HG02938 (cell line): ENCODE data around the gene EDRF1.

ENCODE experiments used
- ATAC-seq: cut with Tn5 transposase; IDR thresholded peaks from one replicate; pipeline ENCODE4 v1.9.1; 2021; ENCODE audit warnings: mild to moderate bottlenecking, moderate library complexity; ENCODE audit not compliant: unreplicated experiment

Gene EDRF1

DNA sequence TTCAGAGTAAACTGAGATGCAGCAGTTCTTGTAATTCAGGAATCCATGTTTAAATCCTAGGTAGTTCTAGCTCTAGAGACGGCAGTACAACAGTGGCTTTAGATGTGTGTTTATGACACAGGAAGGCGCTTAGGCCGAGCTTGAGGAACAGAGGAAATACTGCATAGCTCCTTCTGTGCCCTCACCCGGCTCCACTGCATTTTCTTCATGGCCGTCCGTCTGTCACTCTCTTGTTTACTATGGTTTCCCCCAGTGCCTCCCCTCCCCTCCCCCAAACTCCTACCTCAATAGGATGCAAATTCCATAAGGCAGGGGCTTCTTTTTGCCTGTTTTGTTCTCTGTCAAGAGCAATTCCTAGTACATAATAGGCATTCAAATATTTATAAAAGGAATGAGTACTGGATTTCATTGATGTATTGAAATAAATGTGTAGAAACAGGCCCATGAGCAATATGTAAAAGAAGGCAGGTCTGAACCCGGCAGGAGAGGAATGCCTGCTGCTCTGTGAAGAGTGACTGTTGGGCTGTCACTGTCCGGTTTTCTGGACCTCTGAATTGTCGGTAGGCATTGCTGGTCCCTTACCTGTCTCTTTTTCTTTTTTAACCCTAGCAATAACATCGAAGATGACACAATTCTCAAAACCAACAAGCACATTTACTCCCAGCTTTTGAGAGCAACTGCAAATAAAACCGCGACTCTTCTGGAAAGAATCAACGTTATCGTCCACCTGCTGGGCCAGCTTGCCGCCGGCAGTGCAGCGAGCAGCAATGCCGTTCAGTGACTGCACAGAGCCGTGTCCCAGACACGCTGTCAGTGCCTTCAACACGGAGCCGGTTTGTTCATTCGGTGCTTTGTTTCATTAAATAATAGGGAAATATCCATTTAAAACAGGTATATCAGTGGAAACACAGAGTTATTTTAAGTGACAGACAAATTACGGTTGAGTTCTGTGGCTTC, 43.5 kb downstream of the EDRF1 start:
- ATAC-seq, result no peak

DNA sequence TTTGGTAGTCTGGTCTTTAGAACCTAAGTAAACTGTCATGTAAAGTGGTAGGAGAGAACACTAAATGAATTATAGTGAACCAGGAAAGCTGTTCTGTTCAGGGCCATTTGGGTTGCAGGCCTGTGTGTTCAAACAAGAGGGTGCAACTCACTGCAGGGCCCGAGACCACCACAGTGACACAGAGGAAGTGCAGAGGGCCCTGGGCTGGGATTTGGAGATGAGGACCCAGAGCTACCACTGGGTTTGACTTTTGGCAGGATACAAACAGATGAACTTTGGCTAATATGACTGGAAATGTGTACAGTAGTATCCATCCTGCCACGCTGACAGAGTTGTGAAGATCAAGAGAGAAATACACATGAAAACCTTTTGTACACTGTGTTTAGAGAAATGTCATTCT, 46.3 kb downstream of the EDRF1 start:
- ATAC-seq, result no peak

DNA sequence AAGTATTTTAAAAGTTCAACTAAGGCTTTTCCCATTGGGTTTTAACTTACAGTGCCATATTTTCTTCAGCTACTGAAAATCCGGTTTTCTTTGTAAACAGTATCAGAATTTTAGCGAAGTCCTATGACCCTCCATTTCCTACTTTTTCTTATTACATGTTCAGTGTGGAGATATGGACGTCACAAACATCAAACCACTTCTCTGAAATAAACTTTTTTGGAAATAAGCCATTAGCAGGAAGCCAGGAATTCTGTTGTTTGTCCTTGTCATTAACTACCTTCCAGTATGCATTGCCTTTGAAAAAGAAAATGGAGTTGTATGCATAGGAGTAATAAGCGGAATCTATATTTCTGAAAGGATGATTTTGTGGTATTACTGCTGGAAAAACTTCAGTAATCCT, 47.0 kb downstream of the EDRF1 start:
- no peak for ATAC-seq

DNA sequence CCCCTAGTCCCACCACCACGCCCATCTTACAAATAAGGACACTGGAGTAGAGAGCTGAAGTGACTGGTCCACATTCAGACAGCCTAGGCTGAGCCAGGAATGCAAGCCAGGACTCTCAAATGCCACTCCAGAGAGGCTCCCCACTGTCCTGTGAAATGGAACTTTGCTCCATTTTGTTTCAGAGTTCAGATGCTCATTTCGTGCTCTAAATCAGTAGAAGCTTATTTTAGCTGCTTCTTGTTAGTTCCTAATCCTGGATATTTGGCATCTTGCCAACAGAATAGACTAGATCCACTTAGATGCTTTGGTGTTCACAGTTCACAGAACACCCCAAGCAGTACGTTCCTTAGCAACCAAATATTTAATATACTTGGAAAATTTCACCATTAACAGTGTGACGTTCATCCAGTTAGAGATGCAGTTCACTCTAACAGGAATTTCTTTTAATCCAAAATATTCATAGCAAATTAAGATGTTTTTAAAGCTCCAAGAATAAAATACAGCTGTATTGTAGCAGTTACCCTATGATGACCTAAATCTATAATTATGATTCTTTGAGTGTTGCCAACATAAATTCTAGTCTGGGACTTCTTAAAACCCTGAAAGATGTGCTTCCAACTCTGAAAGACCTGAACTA, 48.8 kb downstream of the EDRF1 start:
- ATAC-seq, result no peak

DNA sequence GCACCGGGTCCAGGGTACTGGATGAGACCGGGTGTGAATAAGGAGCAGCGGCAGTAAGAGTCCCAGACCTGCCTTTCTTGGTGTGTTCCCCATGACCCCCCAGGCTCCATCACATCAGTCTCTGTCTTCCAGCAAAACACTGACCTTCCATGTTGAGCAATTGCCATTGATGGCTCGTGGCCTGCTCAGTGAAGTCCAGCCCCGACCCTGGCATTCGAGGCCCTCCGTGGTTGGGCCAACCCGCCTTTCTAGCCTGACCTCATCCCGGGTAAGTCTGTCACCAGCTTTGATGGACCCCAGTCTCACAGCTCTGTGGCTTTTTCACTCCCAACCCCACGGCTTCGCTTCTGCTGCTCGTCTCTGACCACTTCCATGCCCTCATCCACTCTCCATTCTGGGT, 49.7 kb downstream of the EDRF1 start:
- ATAC-seq, result no peak

DNA sequence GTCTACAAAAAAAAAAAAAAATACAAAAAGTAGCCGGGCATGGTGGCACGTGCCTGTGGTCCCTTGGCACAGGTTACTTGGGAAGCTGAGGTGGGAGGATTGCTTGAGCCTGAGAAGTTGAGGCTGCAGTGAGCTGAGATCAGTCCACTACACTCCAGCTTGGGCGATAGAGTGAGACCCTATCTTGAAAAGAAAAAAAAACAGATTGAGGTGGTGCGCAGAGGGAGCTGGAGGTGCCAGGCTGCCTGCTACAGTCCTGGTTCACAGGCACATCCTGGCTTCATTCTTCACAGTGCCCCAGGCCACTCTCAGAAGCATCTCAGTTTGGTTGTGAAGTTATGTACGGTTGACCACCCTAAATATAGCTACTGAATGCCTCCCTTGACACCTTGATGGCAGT, 51.3 kb downstream of the EDRF1 start:
- no peak for ATAC-seq

DNA sequence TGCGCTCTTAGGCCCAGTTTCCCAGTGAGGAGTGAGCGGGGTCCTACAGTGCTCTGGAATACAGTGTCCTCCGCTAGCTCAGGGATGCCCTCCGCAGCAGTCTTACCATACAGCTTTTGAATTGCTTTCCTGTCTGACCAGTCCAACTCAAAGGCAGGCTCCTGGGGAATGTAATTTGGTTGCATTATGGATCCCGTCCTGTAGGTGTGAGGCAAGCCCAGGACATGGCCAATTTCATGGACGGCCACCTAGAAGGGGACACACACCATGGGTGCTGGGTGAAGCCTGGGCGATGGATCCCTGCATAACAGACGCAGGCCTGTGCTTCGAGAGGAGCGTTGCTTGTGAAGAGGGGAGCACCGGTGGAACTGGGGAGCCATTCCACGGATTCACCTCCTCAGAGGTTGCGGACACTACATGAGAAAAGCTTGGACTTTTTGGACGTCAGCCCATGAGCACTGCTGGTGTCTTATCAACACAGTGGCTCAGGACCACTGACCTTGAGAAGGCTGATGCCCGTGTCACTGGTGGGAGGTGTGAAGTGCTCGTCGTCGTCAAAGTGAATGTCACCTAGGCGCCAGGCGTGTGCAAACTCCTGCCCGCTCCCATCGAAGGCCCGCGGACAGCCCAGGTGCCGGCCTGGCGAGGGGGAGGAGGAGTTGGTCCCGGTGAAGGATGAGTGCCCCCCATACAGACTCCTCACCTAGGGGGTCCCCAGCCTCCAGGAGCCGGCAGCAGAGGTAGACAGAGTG, 52.8 kb downstream of the EDRF1 start:
- no peak for ATAC-seq

DNA sequence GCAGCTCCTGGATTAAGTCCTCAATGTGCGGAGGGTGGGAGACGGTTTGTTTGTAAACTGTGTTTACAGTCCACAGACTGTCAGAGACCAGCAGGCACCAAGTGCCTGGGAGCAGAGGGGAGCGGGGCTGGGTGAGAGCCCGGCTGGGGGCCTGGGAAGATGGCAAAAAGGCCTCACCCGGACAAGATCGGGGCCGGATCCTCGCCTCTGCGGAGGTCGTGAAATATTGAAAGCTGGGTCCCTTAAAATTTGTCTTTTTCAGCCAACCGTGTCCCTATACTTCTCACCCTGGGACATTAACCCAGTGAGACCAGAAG, 53.3 kb downstream of the EDRF1 start:
- no peak for ATAC-seq

DNA sequence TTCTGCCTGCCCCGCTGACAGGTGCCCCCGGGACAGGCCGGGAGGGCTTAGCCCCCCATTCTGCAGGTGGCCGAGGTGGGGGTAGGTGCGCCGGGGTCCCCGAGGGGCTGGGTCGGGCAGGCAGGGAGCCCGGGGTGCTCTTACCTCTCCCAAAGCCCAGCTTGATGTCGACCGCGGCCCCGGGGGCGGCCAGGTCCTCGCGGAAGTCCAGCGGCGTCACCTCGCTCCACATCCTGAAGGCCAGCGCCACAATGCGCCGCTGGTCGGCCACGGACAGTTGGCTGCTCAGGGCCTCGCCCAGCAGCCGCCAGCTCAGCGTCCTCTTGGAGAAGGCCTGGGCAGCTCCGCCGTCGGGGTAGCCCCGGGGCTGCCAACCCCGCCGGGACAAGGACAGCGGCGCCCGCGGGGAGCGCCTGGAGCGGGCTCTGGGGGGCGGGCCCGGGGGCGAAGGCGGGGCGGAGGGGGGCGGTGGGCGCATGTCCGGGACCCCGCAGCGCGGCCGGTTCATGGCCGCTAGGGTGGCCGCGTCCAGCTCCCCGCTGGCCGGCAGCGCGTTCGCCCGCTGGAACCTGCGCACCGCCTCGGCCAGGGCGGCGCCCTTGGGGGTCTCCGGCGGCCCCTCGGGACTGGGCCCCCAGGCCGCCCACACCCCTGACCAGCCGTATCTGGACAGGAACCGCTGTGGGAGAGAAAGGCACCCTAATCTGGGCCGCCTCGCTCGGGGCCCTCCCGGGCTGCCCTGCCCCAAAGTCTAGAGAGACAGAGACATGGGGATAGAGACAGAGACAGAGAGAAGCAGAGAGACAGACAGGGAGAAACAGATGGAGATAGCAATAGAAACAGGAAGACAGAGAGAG, 54.4 kb downstream of the EDRF1 start:
- ATAC-seq, result no peak

DNA sequence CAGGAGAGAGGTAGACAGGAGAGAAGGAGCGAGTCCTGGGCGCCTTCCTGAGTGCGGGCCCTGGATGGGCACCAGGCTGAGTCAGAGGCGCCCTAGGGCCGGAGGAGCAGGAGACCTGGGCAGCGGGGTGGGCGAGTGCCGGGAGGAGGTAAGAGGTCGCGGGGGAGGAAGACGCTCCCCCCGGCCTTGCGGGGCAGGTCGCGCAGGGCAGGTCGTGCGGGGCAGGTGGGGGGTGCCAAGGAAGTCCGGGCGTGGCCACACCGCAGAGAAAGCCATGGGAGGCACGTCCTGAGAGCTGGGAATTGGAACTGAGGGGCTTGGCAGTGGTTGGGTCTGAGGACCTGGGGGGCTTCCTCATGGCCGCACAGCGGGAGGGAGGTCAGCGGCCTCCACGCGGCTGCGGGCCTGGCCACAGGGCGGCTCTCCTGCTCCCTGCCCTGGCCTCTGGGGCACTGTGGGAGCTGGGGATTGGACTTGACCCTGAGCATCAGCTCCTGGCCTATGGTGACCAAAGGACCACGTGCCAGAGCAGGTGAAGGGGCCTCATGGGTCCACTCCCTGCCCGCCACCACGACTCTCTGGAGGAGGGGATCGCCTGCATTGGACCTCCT, 55.2 kb downstream of the EDRF1 start:
- ATAC-seq, result no peak

DNA sequence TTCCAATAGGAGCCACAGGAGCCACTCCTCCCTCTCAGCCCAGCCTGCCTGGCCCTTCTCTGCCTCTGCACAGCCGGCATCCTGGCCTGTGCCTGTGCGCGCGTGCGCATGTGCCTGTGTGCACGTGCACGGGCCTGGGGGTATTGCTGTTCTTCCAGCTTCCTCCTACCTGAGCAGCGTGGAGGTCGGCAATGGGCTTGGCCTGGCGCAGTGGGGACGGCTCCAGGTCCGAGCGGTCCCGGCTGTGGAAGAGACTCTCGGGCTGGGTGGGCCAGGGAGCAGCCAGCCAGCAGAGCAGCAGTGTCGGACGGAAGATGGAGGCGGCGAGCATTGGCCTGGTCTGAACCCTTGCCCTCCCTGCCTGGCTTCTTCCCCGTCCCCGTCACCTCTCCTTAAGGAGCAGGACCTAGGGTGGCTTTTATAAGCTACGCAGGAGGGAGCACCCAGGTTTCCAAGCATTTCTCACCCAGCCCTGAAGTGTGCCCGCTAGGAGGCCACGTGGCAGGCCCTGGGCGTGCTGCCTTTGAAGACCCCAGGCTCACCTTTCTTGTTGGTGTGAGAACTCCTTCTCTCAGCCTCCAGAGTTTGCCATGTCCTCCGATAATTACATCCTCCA, 56.1 kb downstream of the EDRF1 start, which contains the start of gene MMP21:
MMP21 (minus strand) TSS at position 331 of the 616 bp plus-strand sequence; CDS start at position 331, 0 bp downstream.
- ATAC-seq, result no peak

DNA sequence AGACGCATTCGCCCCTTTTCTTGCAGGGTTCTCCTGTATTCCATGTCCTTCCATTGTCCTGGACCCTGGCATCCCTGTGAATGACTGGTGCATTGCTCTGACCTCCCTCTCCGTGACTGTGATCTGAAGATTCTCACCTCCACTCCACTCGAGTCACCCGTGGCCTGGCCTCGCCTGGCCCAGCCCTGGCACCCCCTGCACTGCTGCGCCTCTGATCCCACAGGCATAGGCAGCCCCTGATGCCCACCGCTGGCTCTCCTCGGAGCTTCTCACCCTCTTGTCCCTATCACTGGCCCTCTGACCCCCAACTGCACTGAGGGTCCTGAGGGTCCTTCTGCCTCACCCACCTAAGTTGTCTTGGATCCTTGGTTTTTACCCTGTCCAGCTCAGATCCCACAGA, 58.3 kb downstream of the EDRF1 start:
- ATAC-seq, result no peak

DNA sequence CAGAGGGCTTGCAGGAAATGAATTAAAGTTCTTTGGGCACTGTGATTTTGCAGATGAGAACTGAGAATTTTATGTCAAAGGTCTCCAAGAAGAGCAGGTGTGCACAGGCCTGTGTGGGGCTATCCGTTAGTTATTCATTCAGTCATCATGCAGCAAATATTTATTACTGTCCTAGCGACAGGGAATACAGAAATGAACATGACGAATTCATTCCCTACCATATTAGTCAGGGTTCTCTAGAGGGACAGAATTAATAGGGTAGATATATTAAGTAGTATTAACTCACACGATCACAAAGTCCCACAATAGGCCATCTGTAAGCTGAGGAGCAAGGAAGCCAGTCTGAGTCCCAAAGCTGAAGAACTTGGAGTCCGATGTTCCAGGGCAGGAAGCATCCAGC, 59.0 kb downstream of the EDRF1 start:
- ATAC-seq, result no peak

DNA sequence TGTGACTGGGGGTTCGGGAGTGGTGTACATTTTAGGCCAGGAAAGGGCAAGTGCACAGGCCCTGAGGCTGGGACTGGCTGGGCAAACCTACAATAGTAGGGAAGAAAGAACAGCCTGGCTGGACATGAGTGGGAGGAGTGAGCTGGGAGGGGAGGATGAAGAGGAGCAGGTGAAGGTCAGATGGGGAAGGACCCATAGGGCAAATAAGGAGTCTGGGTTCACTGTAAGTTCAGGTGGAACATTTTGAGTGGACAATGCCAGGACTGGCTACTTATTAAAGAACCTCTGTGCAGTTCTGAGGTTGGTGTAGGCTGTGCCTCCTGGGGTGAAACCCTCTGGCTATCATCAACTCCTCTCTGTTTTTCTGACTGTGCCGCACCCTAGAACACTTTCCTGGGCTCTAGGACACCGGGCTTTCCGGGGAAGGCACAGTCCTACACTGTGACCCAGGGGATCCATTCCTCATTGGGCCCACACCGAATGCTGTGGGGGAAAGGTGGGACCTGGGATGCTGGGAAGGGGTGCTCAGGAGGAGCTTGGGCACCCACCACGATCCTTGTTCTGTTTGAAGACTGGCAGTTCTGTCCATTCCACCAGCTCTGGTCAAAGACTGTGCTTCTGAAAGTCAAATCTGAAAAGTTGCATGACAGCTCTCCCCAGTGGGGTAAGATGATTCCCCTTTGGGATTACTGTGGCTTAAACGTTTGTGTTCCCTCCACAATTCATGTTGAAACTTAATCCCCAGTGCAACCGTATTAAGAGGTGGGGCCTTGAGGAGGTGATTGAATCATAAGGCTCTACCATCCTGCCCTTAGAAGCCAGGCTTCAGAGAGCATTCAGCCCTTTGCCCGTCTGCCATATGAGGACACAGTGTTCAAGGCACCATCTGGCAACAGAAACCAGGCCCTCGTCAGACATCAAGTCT, 60.2 kb downstream of the EDRF1 start:
- ATAC-seq, result no peak

DNA sequence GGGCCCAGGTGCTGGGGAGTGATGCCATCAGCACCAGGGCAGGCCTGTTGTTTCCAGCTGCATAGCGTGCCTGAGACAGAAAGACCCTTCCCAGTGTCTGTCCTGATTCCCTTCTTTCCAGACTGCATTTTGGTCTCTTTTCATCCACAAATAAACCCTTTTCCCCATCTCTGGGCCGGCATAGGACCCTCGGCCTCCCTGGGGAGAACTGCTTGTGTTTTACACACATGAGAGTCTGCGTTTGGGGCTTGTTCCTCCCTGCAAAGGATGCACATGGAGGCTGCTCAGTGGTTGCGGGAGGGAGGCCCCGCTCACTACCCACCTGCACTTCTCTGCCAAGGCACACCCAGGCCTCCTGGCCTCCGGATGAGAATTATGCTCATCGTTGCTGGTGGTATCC, 61.9 kb downstream of the EDRF1 start:
- ATAC-seq, result no peak

DNA sequence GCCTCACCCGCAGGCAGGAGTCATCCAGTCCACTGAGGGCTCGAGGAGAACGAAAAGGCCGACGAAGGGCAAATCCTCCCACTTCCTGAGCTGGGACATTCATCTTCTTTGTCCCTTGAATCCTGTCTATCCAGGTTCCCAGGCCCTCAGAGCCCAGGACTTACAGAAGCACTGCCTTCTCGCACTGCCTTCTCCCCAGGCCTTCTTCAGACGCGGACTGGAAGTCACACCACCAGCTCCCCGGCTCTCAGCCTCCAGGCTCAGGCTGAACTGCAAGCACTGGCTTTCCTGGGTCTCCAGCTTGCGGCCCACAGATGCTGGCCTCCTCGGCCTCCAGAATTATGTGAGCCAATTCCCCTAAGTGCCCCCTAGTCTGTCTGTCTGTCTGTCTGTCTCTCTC, 62.5 kb downstream of the EDRF1 start:
- ATAC-seq, result no peak

DNA sequence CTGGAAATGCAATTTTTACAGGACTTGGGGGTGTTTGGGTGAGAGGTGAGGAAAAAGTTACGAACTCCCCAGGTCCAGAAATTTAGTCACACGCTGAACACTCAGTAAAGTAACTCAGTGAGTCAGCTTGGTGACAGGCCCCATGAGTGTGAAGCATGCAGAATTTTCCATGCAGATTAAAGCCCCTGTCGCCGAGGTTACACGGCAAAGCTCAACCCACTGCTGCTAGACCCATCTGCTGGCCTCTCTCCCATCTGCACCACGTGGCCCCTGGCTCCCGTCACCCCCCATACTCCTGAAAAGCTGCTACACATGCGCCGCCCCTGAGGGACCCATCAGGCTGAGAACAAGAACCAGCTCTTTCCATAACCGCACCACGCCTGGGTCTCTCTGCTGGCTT, 63.1 kb downstream of the EDRF1 start:
- ATAC-seq, result no peak

DNA sequence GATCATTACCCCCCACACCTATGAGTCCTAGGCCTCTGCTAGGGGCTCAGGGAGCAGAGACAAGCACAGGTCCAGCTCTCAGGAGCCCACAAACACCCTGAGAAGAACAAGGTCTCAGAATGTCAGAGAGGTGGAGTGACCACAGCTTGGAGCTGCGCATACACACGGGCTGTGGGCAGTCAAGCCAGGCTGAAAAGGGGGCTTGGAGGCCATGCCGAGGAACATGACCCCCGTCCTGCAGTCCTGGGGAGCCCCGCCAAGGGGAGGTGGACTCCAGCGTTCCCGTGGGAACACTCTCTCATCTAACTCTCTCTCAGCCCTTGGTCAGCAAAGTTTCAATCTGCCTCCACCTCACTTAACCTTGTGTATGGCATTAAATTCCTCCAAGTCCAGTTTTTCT, 63.9 kb downstream of the EDRF1 start:
- ATAC-seq, result no peak

DNA sequence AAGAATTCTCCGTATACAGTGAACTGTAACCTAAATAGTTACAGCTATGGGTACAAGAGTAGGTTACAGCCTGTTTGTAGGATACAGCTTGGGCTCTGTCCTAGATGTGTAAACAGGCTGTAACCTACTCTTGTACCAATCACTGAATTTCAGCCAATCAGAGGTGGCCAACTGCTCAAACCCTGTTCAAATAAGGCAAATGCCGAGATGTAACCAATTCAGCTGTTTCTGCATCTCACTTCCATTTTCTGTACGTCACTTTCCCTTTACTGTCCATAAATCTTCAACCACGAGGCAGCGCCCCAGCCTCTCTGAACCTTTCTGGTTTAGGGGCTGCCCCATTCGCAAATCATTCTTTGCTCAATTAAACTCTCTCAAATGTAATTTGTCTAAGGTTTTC, 64.4 kb downstream of the EDRF1 start:
- peak; percentile 82 for ATAC-seq
